Embryonic facial prominence (tissue), 1 donor: Measurements from ENCODE around the gene SLC22A5.

Experiments
- DNase-seq: peaks from one replicate; pipeline ENCODE4 v3.0.0-alpha.2; 2016; ENCODE audit errors: extremely low spot score

SLC22A5 gene

GRCh38 chr5:132365213-132365612 lies 4.3 kb upstream of the SLC22A5 start:
- no peak for DNase-seq

GRCh38 chr5:132368186-132368585 lies 1.3 kb upstream of the SLC22A5 start:
- DNase-seq: no peak

- no peak for DNase-seq
These were observed 470 bp upstream of the SLC22A5 start for GRCh38 chr5:132369007-132369473.

GRCh38 chr5:132370181-132370970 lies 866 bp downstream of the SLC22A5 start:
- no peak for DNase-seq

GRCh38 chr5:132370971-132371602 lies 1.6 kb downstream of the SLC22A5 start:
- no peak for DNase-seq

GRCh38 chr5:132371603-132371994 lies 2.1 kb downstream of the SLC22A5 start:
- no peak for DNase-seq

GRCh38 chr5:132372127-132372526 lies 2.6 kb downstream of the SLC22A5 start:
- DNase-seq: no peak

- no peak for DNase-seq
These were observed 3.0 kb downstream of the SLC22A5 start for GRCh38 chr5:132372542-132372941.

GRCh38 chr5:132375957-132376356 lies 6.4 kb downstream of the SLC22A5 start:
- DNase-seq: no peak

- DNase-seq: no peak
These were observed 7.5 kb downstream of the SLC22A5 start for GRCh38 chr5:132376694-132377641.

GRCh38 chr5:132377738-132378137 lies 8.2 kb downstream of the SLC22A5 start:
- DNase-seq: no peak

- no peak for DNase-seq
These were observed 9.1 kb downstream of the SLC22A5 start for GRCh38 chr5:132378580-132378979.

- no peak for DNase-seq
These were observed 10.5 kb downstream of the SLC22A5 start for GRCh38 chr5:132380047-132380446.

GRCh38 chr5:132380741-132381140 lies 11.2 kb downstream of the SLC22A5 start:
- no peak for DNase-seq

GRCh38 chr5:132381614-132382013 lies 12.1 kb downstream of the SLC22A5 start:
- DNase-seq: no peak

- DNase-seq: no peak
These were observed 13.8 kb downstream of the SLC22A5 start for GRCh38 chr5:132383261-132383660.

- DNase-seq: no peak
These were observed 14.5 kb downstream of the SLC22A5 start for GRCh38 chr5:132383984-132384383.

- no peak for DNase-seq
These were observed 15.1 kb downstream of the SLC22A5 start for GRCh38 chr5:132384506-132385050.

GRCh38 chr5:132385326-132386105 lies 16.0 kb downstream of the SLC22A5 start:
- no peak for DNase-seq

GRCh38 chr5:132386644-132387286 lies 17.3 kb downstream of the SLC22A5 start:
- DNase-seq: no peak
